Thymus (tissue), 11 donors: Measurements from ENCODE around the gene SPTLC2. TPM values are rescaled to one million over a fixed set of nuclear protein-coding genes. Genes with fewer than 3 reads are reported as not detected.

Source experiments
- DNase-seq, 9 donors: peaks; one replicate each; pipeline ENCODE4 v3.0.0-alpha.2; 2013; ENCODE audit warnings: low spot score in 9 of 9, low read depth in 6 of 9, missing footprints in 1 of 9
- H3K27ac ChIP-seq, 2 donors: one replicate each; pipeline ENCODE4 v1.5.1; 2013; ENCODE audit warnings: control low read depth in 1 of 2, low read depth in 1 of 2, low read length in 1 of 2, mild to moderate bottlenecking in 1 of 2, moderate library complexity in 1 of 2
- H3K27me3 ChIP-seq, 2 donors: one replicate each; pipeline ENCODE4 v1.5.1; 2013; ENCODE audit warnings: low read length in 1 of 2; ENCODE audit not compliant: control insufficient read depth in 2 of 2, insufficient read depth in 1 of 2
- H3K36me3 ChIP-seq, 2 donors: one replicate each; pipeline ENCODE4 v1.5.1; 2013; ENCODE audit warnings: low read length in 1 of 2, mild to moderate bottlenecking in 1 of 2, moderate library complexity in 1 of 2; ENCODE audit not compliant: control insufficient read depth in 2 of 2, insufficient read depth in 2 of 2
- H3K4me1 ChIP-seq, 2 donors: one replicate each; pipeline ENCODE4 v1.5.1; 2013; ENCODE audit warnings: low read length in 2 of 2; ENCODE audit not compliant: control insufficient read depth in 2 of 2, insufficient read depth in 2 of 2
- H3K4me3 ChIP-seq, 2 donors: one replicate each; pipeline ENCODE4 v1.5.1; 2013; ENCODE audit warnings: low read length in 2 of 2, control low read depth in 1 of 2, mild to moderate bottlenecking in 1 of 2
- H3K9me3 ChIP-seq, 2 donors: one replicate each; pipeline ENCODE4 v1.5.1; 2013; ENCODE audit warnings: low read length in 1 of 2, mild to moderate bottlenecking in 1 of 2; ENCODE audit not compliant: control insufficient read depth in 2 of 2, insufficient read depth in 1 of 2
- WGBS: extraction: QIAGEN DNeasy Blood & Tissue Kit; methylation state at CpG from one replicate; pipeline ENCODE4 v1.1.7; 2013; 5-methylcytosine and 5-hydroxymethylcytosine counted together
- polyA plus RNA-seq: library from polyadenylated mRNA; stranded (reverse); fragments of 200-250 nt; gene quantifications from one replicate; pipeline ENCODE4 v1.2.3, GENCODE V29; 2013
- total RNA-seq: library from RNA; stranded (reverse); fragments of 120-200 nt; gene quantifications from one replicate; pipeline ENCODE4 v1.2.4, GENCODE V29; 2013
- donor health status: healthy.

The SPTLC2 gene
- total and polyA plus RNA-seq, 2 donors = 7.1 to 13.5 TPM

- DNase-seq = no peak
- Histone ChIP-seq H3K27ac (no peak overlapping the region), H3K27me3 (no peaks in the 10 kb centered on the region), H3K36me3 (peaks cover 12 to 15% of the 10 kb centered on the region in 2 donors), H3K4me1 (no peaks in the 10 kb centered on the region), H3K9me3 (no peaks in the 10 kb centered on the region), H3K4me3 (no peak overlapping the region)
- WGBS = 88% methylated on average over 6 of the region's 6 CpGs
These were observed 45.6 kb downstream of the SPTLC2 start for GRCh38 chr14:77570706-77571268.

GRCh38 chr14:77565994-77566305 lies 50.5 kb downstream of the SPTLC2 start:
- 96% methylated on average over 1 of the region's 1 CpG for WGBS
- Histone ChIP-seq H3K27me3 (no peaks in the 10 kb centered on the region), H3K27ac (no peak overlapping the region), H3K9me3 (no peaks in the 10 kb centered on the region), H3K4me1 (no peaks in the 10 kb centered on the region), H3K36me3 (peaks cover 3 to 10% of the 10 kb centered on the region in 2 donors), H3K4me3 (no peak overlapping the region)
- DNase-seq = no peak

- Histone ChIP-seq H3K4me3 (no peak overlapping the region), H3K9me3 (no peaks in the 10 kb centered on the region), H3K27me3 (no peaks in the 10 kb centered on the region), H3K27ac (peak overlapping the region in 1 of 2 donors; percentile 31), H3K4me1 (no peaks in the 10 kb centered on the region), H3K36me3 (peaks cover 6 to 10% of the 10 kb centered on the region in 2 donors)
- DNase-seq = no peak
- WGBS = 84% methylated on average over 8 of the region's 8 CpGs
These were observed 51.0 kb downstream of the SPTLC2 start for GRCh38 chr14:77565289-77565993.

GRCh38 chr14:77562681-77563080 lies 53.8 kb downstream of the SPTLC2 start:
- peaks cover 6 to 18% of the 10 kb centered on the region in 2 donors for H3K36me3 ChIP-seq
- H3K4me3 ChIP-seq = no peak overlapping the region
- no peak overlapping the region for H3K27ac ChIP-seq
- H3K4me1 ChIP-seq = no peaks in the 10 kb centered on the region
- no peak for DNase-seq
- H3K27me3 ChIP-seq = no peaks in the 10 kb centered on the region
- WGBS = 96% methylated on average over 4 of the region's 4 CpGs
- H3K9me3 ChIP-seq = no peaks in the 10 kb centered on the region

- Histone ChIP-seq H3K27ac (no peak overlapping the region), H3K27me3 (no peaks in the 10 kb centered on the region), H3K9me3 (no peaks in the 10 kb centered on the region), H3K4me3 (no peak overlapping the region), H3K4me1 (no peaks in the 10 kb centered on the region), H3K36me3 (peaks cover 6 to 20% of the 10 kb centered on the region in 2 donors)
- no peak for DNase-seq
- 93% methylated on average over 5 of the region's 5 CpGs for WGBS
These were observed 54.6 kb downstream of the SPTLC2 start for GRCh38 chr14:77561881-77562280.

- H3K36me3 ChIP-seq = peaks cover 12 to 30% of the 10 kb centered on the region in 2 donors
- DNase-seq = no peak
- H3K4me1 ChIP-seq = no peaks in the 10 kb centered on the region
- WGBS = 98% methylated on average over 6 of the region's 6 CpGs
- H3K9me3 ChIP-seq = no peaks in the 10 kb centered on the region
- no peaks in the 10 kb centered on the region for H3K27me3 ChIP-seq
- no peak overlapping the region for H3K4me3 ChIP-seq
- H3K27ac ChIP-seq = no peak overlapping the region
These were observed 57.1 kb downstream of the SPTLC2 start for GRCh38 chr14:77559381-77559780.

GRCh38 chr14:77557391-77557790 lies 59.0 kb downstream of the SPTLC2 start:
- H3K9me3 ChIP-seq = no peaks in the 10 kb centered on the region
- WGBS = 81% methylated on average over 10 of the region's 10 CpGs
- H3K27ac ChIP-seq = no peak overlapping the region
- no peak overlapping the region for H3K4me3 ChIP-seq
- no peaks in the 10 kb centered on the region for H3K4me1 ChIP-seq
- no peaks in the 10 kb centered on the region for H3K27me3 ChIP-seq
- peaks cover 9 to 30% of the 10 kb centered on the region in 2 donors for H3K36me3 ChIP-seq
- no peak for DNase-seq

GRCh38 chr14:77556946-77557345 lies 59.5 kb downstream of the SPTLC2 start:
- Histone ChIP-seq H3K4me1 (no peaks in the 10 kb centered on the region), H3K4me3 (no peak overlapping the region), H3K27ac (no peak overlapping the region), H3K27me3 (no peaks in the 10 kb centered on the region), H3K36me3 (peaks cover 11 to 35% of the 10 kb centered on the region in 2 donors), H3K9me3 (no peaks in the 10 kb centered on the region)
- DNase-seq = no peak
- WGBS = 71% methylated on average over 4 of the region's 4 CpGs

GRCh38 chr14:77554816-77555599 lies 61.4 kb downstream of the SPTLC2 start:
- DNase-seq = no peak
- peaks cover 10 to 34% of the 10 kb centered on the region in 2 donors for H3K36me3 ChIP-seq
- H3K9me3 ChIP-seq = no peaks in the 10 kb centered on the region
- H3K4me3 ChIP-seq = no peak overlapping the region
- no peaks in the 10 kb centered on the region for H3K4me1 ChIP-seq
- H3K27ac ChIP-seq = peak overlapping the region in 1 of 2 donors; percentile 43
- 98% methylated on average over 9 of the region's 9 CpGs for WGBS
- no peaks in the 10 kb centered on the region for H3K27me3 ChIP-seq
